ENCODE measurements around the gene RDH13. TPM values are rescaled to one million over a fixed set of nuclear protein-coding genes. Genes with fewer than 3 reads are reported as not detected.

The RDH13 gene
- total RNA-seq, 4 donors from 2014 or later, result 2.6 to 14.3 (median 6.0) TPM

- no peak for TF ChIP-seq CTCF (IDR thresholded peaks at IDR 0.05; ENCODE audit: low read depth)
Observed at GRCh38 chr19:55000761-55001160, 62.2 kb downstream of the RDH13 start.

- TF ChIP-seq CTCF (IDR thresholded peaks at IDR 0.05; ENCODE audit: low read depth), result no peak
Observed at GRCh38 chr19:54995561-54995960, 67.4 kb downstream of the RDH13 start.

Other genes starting within 250 kb of the RDH13 start
- gene KIR3DL1, start 246.7 kb downstream of the RDH13 start, total RNA-seq, result not detected
- not detected for gene KIR2DS4, start 230.5 kb downstream of the RDH13 start, total RNA-seq
- gene KIR3DL2, start 212.7 kb downstream of the RDH13 start, total RNA-seq, result not detected
- gene FCAR, start 188.9 kb downstream of the RDH13 start, total RNA-seq, result 1 to 10 TPM in 3 of 4 donors, not detected in 1; 3.8 to 4.2 (median 3.9) TPM
- gene NCR1, start 157.0 kb downstream of the RDH13 start, total RNA-seq, result under 1 TPM in 1 of 4 donors, not detected in 3; 0.85 TPM
- not detected for gene NLRP7, start 115.6 kb downstream of the RDH13 start, total RNA-seq
- 1 to 10 TPM in 2 of 4 donors, under 1 TPM in 1, not detected in 1; 0.68 to 1.3 (median 1.1) TPM for gene NLRP2, start 96.8 kb downstream of the RDH13 start, total RNA-seq
- not detected for gene GP6, start 24.9 kb downstream of the RDH13 start, total RNA-seq
- under 1 TPM in 3 of 4 donors, not detected in 1; 0.33 to 0.66 (median 0.51) TPM for gene EPS8L1, start 12.7 kb upstream of the RDH13 start, total RNA-seq
- gene PPP1R12C, start 54.5 kb upstream of the RDH13 start, total RNA-seq, result 100 to 1,000 TPM in 1 of 4 donors, 10 to 100 TPM in 3; 30.0 to 149 (median 69.6) TPM
- gene TNNT1, start 86.1 kb upstream of the RDH13 start, total RNA-seq, result 10 to 100 TPM in 1 of 4 donors, not detected in 3; 17.5 TPM
- gene TNNI3, start 94.6 kb upstream of the RDH13 start, total RNA-seq, result not detected
- under 1 TPM in 2 of 4 donors, not detected in 2; 0.34 to 0.88 TPM for gene DNAAF3, start 103.5 kb upstream of the RDH13 start, total RNA-seq
- gene SYT5, start 117.1 kb upstream of the RDH13 start, total RNA-seq, result not detected
- gene PTPRH, start 146.4 kb upstream of the RDH13 start, total RNA-seq, result 1 to 10 TPM in 2 of 4 donors, under 1 TPM in 2; 0.19 to 2.9 (median 1.3) TPM
- 1 to 10 TPM in 1 of 4 donors, under 1 TPM in 1, not detected in 2; 0.22 to 2.3 TPM for gene TMEM86B, start 165.6 kb upstream of the RDH13 start, total RNA-seq
- gene PPP6R1, start 195.9 kb upstream of the RDH13 start, total RNA-seq, result 10 to 100 TPM; 23.6 to 42.8 (median 26.6) TPM
- 10 to 100 TPM in 2 of 4 donors, 1 to 10 TPM in 2; 4.9 to 17.9 (median 10.4) TPM for gene HSPBP1, start 217.0 kb upstream of the RDH13 start, total RNA-seq
- gene BRSK1, start 220.8 kb upstream of the RDH13 start, total RNA-seq, result 1 to 10 TPM in 1 of 4 donors, under 1 TPM in 1, not detected in 2; 0.38 to 1.1 TPM

Data from subcutaneous adipose tissue (tissue), 4 donors.